Measurements from ENCODE around the gene ASTN2.

ASTN2 gene

DNA sequence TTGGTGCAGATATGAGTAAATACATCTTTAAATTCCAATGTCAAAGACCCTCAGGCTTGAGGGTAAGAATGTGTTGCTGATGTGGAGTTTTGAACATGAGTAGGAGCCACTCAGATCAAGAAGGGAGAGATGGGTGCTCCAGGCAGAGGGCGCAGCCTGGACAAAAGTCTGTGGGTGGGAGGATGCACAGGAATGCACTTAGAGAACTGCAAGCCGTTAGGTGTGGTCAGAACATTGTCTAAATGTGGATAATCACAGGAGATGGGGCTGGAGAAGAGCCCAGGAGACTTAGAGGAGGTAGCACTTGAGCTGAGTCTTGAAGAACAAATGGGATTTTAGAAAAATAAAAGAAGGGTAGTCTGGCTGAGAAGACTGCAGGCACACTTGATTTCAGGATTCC lies 1005.7 kb downstream of the ASTN2 start:
- DNase-seq (ENCODE audit: low read depth in 2 of 3, low spot score in 2 of 3), result no peak

DNA sequence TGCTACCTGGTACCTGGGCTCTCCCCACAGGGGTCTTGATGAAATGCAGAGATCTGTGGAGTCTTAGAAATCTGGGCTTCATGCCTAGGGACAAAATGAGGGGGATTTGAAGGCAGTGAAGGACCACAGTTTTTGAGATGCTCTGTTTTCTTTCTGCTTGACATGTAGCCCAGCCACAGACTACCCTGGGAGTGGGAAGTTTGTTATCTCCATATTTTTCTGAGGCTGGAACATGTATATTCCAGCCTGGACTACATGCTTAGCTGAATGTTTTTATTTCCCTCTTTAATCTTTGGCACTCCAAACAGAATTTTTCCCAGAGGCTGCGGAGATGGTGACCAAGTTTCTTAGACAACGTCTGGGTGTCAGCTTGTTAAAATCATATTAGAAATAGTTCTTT lies 1008.4 kb downstream of the ASTN2 start:
- DNase-seq (ENCODE audit: low read depth in 2 of 3, low spot score in 2 of 3), result no peak

DNA sequence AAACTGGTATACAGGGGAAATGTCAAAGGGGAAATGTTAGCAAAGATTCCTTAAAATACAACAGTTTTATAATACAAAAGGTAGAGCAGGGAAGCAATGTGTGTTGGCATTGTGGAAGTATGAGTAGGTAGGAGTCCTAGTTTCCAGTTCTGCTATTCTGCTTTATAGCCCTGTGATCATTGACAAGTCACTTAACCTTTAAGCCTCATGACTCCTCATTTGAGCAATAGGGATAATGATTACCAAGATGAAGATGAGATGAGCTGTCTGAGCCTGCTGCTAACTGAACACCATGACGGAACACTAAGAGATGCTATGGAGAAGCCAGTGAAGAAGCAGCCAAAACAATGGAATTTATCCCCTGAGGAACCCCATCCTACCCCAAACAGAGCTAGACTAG lies 1009.5 kb downstream of the ASTN2 start:
- DNase-seq (ENCODE audit: low read depth in 2 of 3, low spot score in 2 of 3), result no peak

DNA sequence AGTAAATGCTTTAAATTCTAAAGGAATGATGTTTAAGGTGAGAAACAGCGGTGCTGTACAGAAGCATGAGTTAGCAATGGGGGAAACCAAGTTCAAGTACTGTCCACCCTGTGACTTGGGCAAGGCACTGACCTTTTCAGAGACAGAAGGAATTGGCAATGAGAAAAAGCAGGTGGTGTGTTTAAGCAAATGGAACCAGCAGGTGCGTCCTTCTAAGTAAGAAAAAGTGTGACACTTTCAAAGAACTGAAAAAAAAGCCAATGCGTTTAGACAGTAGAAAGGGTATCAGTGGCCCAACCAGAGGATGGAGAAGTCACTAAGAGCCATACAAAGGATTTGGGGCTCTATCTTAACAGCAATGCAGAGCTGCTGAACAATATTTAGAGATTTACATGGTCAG lies 1010.6 kb downstream of the ASTN2 start:
- no peak for DNase-seq (ENCODE audit: low read depth in 2 of 3, low spot score in 2 of 3)

DNA sequence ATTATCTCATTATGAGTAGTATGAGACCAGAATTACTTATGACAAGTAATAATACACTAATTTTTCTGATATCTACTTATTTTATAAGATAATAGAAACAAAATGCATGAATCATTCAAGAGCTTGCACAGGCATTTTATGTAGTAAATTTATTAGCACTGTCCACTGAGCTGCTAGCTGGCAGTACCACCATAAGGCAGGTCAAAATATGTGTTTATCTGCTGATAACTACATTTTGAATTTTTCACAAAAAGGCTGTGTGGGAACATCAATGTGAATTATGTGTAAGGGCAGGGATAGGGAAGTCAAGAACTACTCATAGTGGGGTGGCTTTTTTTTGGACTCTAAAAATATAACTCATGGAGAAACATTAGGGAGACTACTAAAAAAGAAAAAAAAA lies 1011.7 kb downstream of the ASTN2 start:
- no peak for DNase-seq (ENCODE audit: low read depth in 2 of 3, low spot score in 2 of 3)

DNA sequence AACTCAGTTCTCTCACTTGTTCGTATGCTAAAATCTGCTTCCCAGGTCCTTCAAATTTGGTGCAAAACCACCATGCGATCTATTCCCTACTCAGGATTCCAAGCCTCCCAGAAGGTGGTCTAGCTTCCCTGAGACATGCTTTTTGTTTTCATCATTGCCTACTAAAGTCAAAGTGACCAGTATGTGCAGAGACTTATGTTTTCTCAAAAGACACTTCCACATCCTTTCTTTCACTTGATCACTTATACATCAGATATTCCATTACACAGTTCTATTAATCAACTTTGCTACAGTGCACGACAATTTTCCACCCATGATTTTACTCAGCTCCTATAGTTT lies 1019.2 kb downstream of the ASTN2 start:
- no peak for DNase-seq (ENCODE audit: low read depth in 2 of 3, low spot score in 2 of 3)

DNA sequence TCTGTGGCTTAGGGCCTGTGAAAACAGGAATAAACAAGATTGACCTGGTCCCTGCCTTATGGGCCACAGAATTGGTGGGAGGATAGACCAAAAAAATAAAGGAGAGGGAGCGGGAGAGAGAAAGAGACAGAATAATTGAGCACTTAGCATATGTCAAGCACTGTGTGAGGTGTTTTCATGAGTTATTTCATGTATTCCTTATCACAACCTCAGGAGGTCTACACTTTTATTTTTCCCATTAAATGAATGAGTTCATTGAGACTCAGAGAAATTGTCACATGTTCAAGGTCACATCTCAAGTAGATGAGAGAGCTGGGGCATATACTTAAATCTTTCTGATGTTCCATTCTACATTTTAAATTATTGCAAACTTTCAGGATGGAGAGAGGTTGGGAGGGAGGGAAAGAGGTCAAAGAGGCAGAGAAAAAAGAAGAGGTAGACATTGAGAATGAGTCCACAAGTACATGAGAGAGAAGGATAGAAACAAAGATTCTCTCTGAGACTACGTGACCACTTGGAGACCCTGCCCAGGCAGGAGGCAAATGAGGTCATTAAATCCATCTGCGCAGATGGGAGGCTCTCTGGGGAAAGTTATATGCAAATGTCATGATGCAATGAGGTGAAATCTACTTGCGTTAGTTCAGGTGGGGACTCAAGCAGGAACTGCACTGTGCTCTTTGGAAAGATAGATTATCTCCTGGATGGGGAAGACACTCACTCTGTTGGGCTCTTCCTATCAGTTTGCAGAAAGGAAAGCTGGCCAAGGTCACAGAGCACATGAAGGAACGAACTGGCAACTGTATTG lies 1019.8 kb downstream of the ASTN2 start:
- DNase-seq (ENCODE audit: low read depth in 2 of 3, low spot score in 2 of 3), result no peak

DNA sequence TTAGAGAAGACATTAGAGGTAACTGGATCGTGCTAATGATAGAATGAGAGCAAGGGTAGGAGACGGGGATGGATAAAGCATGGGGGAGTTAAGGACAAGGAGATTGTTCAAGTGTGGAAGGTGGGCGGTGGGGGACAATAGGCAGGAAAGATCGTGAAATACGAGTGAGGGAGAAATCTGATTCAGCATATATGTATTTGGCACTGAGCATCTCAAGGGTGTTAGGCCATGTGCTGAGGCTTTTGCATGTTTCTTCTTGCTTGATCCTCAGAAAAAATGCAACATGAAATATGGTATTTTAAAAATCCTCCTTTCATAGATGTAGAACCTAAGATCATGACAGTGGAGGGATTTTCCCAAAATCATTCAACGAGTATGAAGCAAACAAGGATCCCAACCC lies 1020.8 kb downstream of the ASTN2 start:
- DNase-seq (ENCODE audit: low read depth in 2 of 3, low spot score in 2 of 3), result no peak

DNA sequence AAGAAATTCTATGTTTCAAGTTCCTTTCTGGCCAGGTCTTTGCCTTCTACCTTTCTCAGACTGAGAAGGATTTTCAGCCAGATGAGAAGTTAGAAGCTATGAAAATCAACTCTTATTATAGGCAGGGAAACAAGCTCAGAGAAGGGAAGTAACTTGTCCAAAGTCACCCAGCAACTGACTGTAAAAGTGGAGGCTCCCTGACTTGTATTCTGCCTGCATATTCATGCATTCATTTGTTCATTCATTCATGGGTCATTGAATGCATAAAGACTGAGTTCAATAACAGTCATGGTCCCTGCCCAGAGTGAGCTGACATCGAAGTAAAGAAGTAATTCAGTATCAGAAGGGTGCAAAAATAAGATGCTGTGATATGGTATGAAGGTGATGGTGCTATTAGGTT lies 1021.7 kb downstream of the ASTN2 start:
- DNase-seq (ENCODE audit: low read depth in 2 of 3, low spot score in 2 of 3), result no peak

DNA sequence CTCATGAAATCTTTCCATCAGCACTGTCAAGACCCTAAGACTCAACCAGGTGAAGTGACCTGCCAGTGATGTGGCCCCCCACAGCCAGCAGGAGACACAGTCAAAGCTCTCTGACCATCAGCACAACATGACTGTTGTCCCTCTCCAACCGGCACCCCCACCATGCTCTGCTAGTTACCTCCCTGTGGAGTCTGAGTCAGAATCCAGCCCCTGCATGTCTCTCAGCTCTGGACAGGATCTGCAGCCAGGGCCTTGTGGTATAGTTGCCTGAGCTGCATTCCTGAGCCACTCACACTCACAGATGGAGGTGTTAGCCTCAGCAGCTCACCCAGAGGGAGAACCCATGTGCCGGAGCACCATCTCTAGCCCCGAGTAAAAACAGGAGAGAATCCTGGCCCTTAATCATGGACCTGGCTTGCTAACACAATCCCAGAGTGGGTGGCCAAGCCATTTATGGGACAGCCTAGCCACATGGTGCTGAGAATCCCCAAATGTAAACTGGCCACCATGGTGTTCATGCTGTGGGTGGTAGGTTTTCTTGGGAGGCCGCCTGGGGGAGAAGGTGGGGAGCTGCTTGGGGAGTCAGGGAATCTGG lies 1023.5 kb downstream of the ASTN2 start:
- DNase-seq (ENCODE audit: low read depth in 2 of 3, low spot score in 2 of 3), result no peak

DNA sequence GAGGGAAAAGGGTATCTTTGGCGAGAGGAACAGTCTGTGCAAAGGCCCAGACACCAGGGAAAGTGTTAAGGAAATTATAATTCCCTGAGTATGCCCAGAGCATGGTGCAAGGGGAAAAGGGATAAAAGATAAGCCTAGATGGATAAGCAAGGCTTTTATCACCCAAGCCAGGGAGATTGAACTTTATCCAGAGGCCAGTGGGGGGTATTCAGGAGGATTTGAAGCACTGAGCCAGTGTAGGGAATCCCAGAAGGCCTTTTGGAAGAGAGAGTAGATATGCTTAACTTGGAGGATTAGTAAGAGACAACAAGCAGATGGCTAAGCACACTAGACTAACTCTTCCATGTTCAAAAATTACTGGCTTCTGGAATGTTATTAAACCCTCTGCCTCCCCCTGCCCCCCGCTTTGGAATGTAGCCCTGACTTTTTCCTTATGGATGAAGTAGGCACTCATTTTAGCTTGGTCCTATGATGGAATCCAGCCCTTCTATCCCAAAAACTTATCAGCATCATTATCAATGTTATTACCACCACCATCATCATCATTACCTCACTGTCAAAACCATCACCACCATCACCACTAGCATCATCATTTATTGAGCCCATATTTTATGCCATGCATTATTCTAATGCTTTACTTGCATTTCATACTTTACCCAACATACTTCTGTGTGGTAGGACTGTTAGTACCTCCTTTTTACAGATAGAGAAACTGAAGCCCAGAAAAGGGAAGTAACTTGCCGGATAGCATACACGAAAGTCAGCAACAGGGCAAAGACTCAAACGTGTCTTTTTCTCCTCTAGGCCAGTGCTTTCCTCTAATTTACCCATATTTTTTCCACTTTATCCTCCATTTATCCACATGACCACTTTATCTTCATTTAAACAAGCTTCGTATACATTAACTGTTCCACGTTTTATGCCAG lies 1024.3 kb downstream of the ASTN2 start:
- no peak for DNase-seq (ENCODE audit: low read depth in 2 of 3, low spot score in 2 of 3)

DNA sequence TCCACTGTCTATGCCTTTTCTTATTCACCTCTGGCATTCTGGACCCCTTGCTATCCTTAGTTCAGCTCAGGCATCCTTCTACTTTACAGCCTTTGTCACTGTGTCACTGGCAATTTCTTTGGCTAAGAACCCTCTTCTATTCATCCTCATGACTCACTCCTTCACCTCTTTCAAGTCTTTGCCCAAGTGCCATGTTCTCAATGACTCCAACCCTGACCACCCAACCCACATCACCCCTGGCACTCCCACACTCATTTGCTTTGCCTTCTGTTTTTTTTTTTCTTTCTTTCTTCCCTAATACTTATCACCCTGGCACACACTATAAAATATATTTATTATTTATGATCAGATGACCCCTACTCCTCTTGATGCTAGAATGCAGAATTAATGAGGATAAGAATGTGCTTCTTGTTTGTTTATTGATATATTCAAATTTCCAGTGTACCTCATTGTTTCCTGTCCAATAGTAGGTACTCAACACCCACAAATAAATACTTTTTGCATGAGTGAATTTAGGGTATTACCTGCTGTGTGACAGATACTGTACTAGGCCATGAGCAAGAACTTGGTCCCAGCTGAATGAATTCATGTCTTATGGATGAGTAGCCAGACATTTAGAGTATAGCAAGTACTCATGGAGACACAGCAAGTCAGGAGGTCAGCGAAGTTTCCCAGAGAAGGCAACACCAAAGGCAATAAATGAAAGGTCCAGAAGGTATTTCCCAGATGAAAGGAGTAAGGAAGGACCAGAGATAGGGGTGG lies 1025.1 kb downstream of the ASTN2 start:
- no peak for DNase-seq (ENCODE audit: low read depth in 2 of 3, low spot score in 2 of 3)

DNA sequence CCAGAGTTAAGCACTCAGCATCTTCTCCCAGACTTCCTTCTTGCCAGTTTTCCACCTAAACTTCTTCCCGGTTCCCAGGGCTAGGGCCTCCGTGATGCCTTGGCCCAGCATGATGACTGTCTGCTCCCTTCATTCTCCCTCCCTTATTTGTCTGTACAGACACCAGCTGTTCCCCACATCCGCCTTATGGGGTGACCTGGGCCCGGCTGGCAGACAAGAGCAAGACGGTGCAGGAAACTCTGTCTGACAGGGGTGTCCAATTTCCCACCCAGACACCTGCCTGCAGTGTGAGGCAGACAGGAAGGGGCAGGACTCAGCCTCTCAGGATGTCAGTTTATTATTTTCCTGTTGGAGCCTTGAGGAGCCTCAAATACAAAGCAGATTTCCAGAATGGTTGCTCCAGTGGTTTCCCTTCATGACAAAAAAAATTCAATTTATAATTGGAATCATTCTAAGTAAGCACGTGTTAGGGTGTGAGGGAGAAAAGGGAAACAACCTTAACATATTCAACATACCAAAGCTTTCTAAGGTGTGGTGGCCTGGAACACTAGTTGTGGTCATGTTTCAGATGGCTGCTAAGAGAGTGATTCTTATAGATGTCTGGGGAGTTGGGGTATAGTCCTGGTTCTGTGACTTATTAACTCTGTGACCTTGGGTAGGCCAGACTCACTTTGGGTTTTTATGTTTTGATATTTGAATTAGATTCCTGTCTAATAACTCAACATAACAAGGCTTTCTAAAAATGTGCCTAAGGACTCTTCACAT lies 1026.7 kb downstream of the ASTN2 start:
- no peak for DNase-seq (ENCODE audit: low read depth in 2 of 3, low spot score in 2 of 3)

DNA sequence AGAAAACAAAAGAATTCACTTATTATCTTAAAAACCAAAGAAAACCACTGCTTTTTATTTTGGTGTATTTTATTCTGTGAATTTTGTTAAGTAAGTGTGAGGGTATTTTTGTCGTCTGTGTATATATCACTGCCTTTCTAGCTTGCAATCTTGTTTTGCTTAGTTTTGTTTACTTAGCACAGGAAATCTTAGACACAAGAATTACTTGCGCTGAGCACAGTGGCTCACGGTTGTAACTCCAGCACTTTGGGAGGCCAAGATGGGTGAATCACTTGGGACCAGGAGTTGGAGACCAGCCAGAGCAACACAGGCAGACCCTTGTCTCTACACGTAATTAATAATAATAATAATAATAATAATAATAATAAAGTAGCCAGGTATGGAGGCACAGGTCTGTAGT lies 1030.9 kb downstream of the ASTN2 start:
- DNase-seq (ENCODE audit: low read depth in 2 of 3, low spot score in 2 of 3), result no peak

DNA sequence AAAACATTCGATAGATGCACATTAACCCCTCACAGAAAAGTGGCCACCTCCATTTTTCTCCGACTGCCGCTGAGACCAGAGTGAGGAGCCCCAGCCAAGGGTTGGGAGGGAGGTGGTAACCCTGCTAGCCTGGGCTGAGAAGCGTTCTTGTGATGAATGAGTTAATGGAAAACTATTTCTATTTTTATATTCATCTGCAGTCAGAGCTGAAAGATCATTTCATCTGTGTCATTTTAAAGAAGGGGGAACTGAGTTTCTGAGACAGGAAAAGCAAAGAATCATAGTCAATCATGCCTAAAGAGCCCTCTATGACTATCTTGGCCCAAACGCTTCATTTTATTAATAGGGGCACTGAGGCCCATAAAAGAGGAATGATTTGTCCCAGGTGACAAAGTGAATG lies 1031.7 kb downstream of the ASTN2 start:
- no peak for DNase-seq (ENCODE audit: low read depth in 2 of 3, low spot score in 2 of 3)

DNA sequence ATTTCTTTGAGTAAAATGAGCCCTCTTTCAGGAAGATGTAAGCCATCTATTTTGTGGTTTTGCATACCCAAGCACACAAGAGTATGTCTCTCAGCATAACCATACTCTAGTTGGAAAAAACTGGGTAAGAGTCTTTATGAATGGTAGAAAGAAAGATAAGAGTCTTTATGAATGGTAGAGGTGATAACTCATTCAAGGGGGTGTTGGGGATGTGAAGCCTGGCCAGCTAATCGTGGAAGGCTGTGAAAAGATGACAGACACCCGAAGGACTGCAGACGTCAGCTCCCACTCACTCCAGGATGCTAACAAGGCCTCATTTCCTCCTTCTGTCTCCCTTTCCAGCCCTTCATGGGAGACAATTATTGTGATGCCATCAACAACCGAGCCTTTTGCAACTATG lies 1032.8 kb downstream of the ASTN2 start:
- DNase-seq (ENCODE audit: low read depth in 2 of 3, low spot score in 2 of 3), result no peak

DNA sequence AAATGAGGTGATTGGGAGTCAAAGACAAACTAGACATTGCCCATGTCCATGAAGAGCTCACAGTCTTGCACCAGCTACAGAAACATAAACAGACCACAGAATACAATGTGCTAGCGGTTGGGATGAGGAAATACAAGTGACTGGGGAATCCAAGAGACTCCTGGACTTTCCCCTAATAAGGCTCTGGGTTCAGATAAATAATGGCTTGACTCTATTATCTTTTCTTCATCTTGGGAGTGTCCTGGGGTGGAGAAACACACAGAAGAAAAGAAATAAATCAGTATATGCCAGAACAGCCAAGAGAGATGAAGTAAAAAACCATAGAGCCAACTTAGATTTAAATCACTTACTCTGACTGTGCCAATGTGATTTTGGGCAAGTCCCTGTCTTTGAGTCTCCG lies 1033.5 kb downstream of the ASTN2 start:
- DNase-seq (ENCODE audit: low read depth in 2 of 3, low spot score in 2 of 3), result no peak

DNA sequence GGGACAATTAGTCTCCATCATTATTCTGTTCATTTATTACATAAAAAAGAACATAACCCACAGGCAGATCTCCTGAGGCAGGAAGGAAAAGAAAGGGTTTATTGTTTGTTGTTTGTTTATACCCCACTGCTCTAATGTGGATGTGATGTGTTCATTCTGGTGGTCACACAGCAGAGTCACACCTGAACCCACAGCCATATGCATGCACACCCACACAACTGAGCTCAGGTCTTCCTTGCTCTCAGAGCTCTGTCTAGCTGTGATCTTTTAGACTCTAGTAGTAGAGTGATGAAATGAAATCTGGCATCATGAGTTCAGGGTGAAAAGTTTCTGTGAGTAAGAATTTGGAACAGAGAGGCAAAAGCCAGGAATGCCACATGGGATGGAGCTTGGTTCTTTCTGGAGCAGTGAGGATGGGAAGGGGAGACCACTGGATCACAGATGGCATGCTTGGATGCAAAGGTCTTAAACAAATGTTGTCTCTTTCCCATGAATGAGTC lies 1034.3 kb downstream of the ASTN2 start:
- DNase-seq (ENCODE audit: low read depth in 2 of 3, low spot score in 2 of 3), result no peak

DNA sequence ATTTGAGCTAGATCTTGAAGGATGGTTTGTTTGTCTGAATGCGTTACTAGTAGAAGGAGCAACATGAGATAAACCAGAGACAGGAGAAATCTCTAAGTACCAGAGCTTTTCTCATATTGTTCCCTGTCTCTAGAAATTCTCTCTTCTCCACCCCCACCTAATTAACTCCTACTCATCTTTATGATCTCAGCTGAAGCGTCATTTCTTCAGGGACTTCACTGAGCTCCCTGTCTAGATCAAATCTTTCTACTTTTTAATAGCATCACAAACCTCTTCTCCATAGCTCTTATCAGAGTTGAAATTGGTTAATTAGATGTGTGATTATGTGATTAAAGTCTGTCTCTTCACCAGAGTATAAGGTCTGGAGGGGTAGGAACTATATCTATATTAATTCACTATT lies 1035.0 kb downstream of the ASTN2 start:
- no peak for DNase-seq (ENCODE audit: low read depth in 2 of 3, low spot score in 2 of 3)

DNA sequence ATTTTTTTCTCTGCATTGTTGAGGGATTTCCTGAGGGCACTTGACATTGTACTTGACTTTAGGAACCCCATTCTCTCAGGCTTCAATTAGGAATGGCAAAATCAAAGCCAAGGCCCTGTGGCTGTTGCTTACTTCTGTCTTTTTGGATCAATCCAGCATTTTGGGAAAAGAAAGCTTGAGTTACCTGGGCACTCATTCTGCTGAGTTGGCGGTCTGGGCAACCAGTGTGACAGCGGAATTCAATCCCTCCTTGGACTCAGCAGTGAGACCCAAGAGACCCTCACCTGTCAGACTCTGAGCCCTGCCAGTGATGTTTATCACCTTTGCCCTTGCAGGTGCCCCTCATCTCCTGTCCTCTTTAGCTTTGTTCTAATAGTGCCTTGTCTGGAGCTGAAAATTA lies 1036.0 kb downstream of the ASTN2 start:
- no peak for DNase-seq (ENCODE audit: low read depth in 2 of 3, low spot score in 2 of 3)
